Brain microvascular endothelial cell (primary cell): Measurements from ENCODE around the gene KLHDC9.
"Not testable (repeated sequence)": the region's sequence is repeated elsewhere in the genome, so short reads cannot be mapped to it uniquely, and the experiment has no call there.

ENCODE experiments used
- DNase-seq: peaks from one replicate; pipeline ENCODE4 v3.0.0-alpha.2; 2020
- H3K27ac ChIP-seq: fragments of 250-450 bp; sonication (Bioruptor Pico); 2 replicates; pipeline ENCODE4 v1.5.1; 2020; ENCODE audit warnings: mild to moderate bottlenecking, moderate library complexity
- H3K27me3 ChIP-seq: fragments of 250-450 bp; sonication (Bioruptor Pico); replicated peaks from 2 replicates; pipeline ENCODE4 v1.5.1; 2020; ENCODE audit warnings: mild to moderate bottlenecking
- H3K36me3 ChIP-seq: fragments of 250-450 bp; sonication (Bioruptor Pico); replicated peaks from 2 replicates; pipeline ENCODE4 v1.5.1; 2020; ENCODE audit warnings: mild to moderate bottlenecking
- H3K4me3 ChIP-seq: 2 replicates; pipeline ENCODE4 v1.5.1; 2011; ENCODE audit warnings: low read depth, mild to moderate bottlenecking, control low read depth, low read length, moderate library complexity
- CTCF ChIP-seq: IDR thresholded peaks from 2 replicates; pipeline ENCODE4 v1.5.1; 2011; ENCODE audit warnings: low read depth, mild to moderate bottlenecking, moderate library complexity, low read length, control low read depth, inconsistent platforms; ENCODE audit errors: missing control alignments
- in situ Hi-C: cut with HindIII; loops from 2 replicates; pipeline ENCODE4 v1.10.0; 2017; ENCODE audit warnings: low sequenced_read_pairs, low pct_ligation_motif_present

Gene KLHDC9

GRCh38 chr1:161111117-161111516 is 13.0 kb downstream of the KLHDC9 start:
- Histone ChIP-seq H3K27me3 (no peaks in the 10 kb centered on the region), H3K4me3 (no peak overlapping the region), H3K27ac (no peak overlapping the region), H3K36me3 (no peaks in the 10 kb centered on the region)
- no peak for TF ChIP-seq CTCF
- DNase-seq = no peak
- in situ Hi-C loops = no loop called here

GRCh38 chr1:161111527-161111926 is 13.4 kb downstream of the KLHDC9 start:
- Histone ChIP-seq H3K36me3 (no peaks in the 10 kb centered on the region), H3K27ac (no peak overlapping the region), H3K27me3 (no peaks in the 10 kb centered on the region), H3K4me3 (no peak overlapping the region)
- in situ Hi-C loops = no loop called here
- no peak for TF ChIP-seq CTCF
- no peak for DNase-seq

GRCh38 chr1:161113915-161114314 is 15.8 kb downstream of the KLHDC9 start:
- H3K27ac ChIP-seq = peak overlapping the region; percentile 73
- in situ Hi-C loops = no loop called here
- TF ChIP-seq CTCF = no peak
- no peaks in the 10 kb centered on the region for H3K36me3 ChIP-seq
- H3K4me3 ChIP-seq = no peak overlapping the region
- H3K27me3 ChIP-seq = no peaks in the 10 kb centered on the region
- no peak for DNase-seq

- no peaks in the 10 kb centered on the region for H3K36me3 ChIP-seq
- H3K27me3 ChIP-seq = no peaks in the 10 kb centered on the region
- H3K27ac ChIP-seq = peak overlapping the region; percentile 73
- no peak overlapping the region for H3K4me3 ChIP-seq
- in situ Hi-C loops = no loop called here
- no peak for DNase-seq
- TF ChIP-seq CTCF = no peak
Observed at GRCh38 chr1:161114556-161114955, 16.4 kb downstream of the KLHDC9 start.

GRCh38 chr1:161115132-161115711 is 17.1 kb downstream of the KLHDC9 start:
- peak; percentile 93 for DNase-seq
- peak overlapping the region; percentile 73 for H3K27ac ChIP-seq
- in situ Hi-C loops = no loop called here
- H3K4me3 ChIP-seq = no peak overlapping the region
- TF ChIP-seq CTCF = no peak
- H3K36me3 ChIP-seq = peaks cover 5% of the 10 kb centered on the region
- H3K27me3 ChIP-seq = no peaks in the 10 kb centered on the region

- DNase-seq, H3K4me3 ChIP-seq, in situ Hi-C loops, H3K27me3 ChIP-seq: not testable (repeated sequence)
- Histone ChIP-seq H3K36me3 (peaks cover 12% of the 10 kb centered on the region), H3K27ac (peak overlapping the region; percentile 73)
Observed at GRCh38 chr1:161115961-161116360, 17.8 kb downstream of the KLHDC9 start.
